ENCODE results near the gene PTPRN.

Gene PTPRN

DNA sequence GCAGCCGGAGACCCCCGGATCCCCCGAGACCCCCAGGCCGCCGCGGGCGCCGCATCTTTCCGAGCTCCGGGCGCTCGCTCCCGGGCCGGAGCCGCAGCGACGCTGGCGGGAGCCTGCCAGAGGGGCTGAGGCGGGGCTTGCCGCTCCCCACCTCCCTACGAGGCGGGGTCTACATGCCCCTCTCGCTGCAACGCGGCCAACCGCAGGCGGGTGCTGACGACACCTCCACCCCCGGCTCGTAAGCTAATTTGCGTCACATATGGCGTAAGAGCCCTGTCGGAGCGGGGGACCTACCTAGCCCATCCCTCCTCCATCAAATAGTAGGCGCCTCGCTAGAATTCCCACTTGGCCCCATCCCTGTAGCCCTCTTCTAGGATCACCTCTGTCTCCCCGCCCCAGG lies at the start of gene PTPRN:
TSS of gene PTPRN (minus strand) at position 124 of the 400 bp plus-strand sequence. CDS start at position 55, 69 bp downstream.
- H3K4me3 Mint-ChIP-seq, result no peak within 1 kb of the TSS
- H3K36me3 Mint-ChIP-seq (ENCODE audit: low read depth), result no peaks in the 10 kb centered on the region
- intact Hi-C loops (cut with micrococcal nuclease), result loop anchor here (5.0 kb wide), 1 partner anchor 43 kb away; no protein-coding TSS in a partner anchor
- peaks cover 10% of the 10 kb centered on the region for H3K4me1 Mint-ChIP-seq (ENCODE audit: low read depth)
- no peak within 1 kb of the TSS for H3K27ac Mint-ChIP-seq
- peaks cover 65% of the 10 kb centered on the region for H3K27me3 Mint-ChIP-seq
- H3K9me3 Mint-ChIP-seq, result no peaks in the 10 kb centered on the region

GRCh38 chr2:219358170-219359075 lies 49.2 kb upstream of the PTPRN start:
- H3K4me3 Mint-ChIP-seq, result peak overlapping the region; percentile 77
- H3K4me1 Mint-ChIP-seq (ENCODE audit: low read depth), result peaks cover 81% of the 10 kb centered on the region
- intact Hi-C loops (cut with micrococcal nuclease), result no loop called here
- no peaks in the 10 kb centered on the region for H3K36me3 Mint-ChIP-seq (ENCODE audit: low read depth)
- H3K27me3 Mint-ChIP-seq, result peaks cover 26% of the 10 kb centered on the region
- H3K27ac Mint-ChIP-seq, result peak overlapping the region; percentile 83
- no peaks in the 10 kb centered on the region for H3K9me3 Mint-ChIP-seq

DNA sequence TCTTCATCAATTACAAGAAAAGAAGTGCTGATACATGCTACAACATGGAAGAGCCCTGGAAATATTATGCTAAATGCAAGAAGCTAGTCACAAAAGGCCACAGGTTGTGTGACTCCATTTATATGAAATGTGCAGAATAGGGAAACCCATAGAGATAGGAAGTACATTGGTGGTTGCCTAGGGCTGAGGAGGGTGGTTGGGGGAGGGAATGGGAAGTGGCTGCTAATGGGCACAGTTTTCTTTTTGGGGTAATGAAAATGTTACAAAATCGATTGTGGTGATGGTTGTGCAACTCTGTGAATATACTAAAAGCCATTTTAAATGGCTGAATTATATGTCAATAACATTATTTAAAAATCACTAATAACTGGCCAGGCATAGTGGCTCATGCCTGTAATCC lies 47.6 kb upstream of the PTPRN start:
- H3K36me3 Mint-ChIP-seq (ENCODE audit: low read depth), result no peaks in the 10 kb centered on the region

DNA sequence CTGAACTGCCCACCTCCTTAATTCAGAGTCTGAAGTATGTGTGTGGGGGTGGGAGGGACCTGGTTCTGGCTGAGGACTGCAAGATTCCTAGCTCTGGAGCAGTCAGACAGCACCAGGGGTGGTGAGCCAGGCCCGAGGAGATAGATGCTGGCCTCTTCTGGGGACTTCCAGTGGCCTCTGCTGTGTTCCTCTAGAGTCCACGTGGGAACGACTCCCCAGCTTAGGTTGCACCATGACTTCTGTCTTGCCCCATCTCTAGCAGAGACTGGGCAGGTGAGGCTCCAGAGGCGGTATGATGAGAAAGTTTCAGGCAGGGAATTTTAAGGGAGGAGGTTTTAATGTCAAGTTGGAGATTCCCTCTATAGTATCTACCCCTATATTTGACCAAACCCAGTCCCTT lies 45.4 kb upstream of the PTPRN start:
- Mint-ChIP-seq H3K9me3 (no peaks in the 10 kb centered on the region), H3K4me3 (no peak overlapping the region), H3K4me1 (ENCODE audit: low read depth) (peaks cover 72% of the 10 kb centered on the region), H3K36me3 (ENCODE audit: low read depth) (no peaks in the 10 kb centered on the region), H3K27ac (no peak overlapping the region), H3K27me3 (peaks cover 30% of the 10 kb centered on the region)
- intact Hi-C loops (cut with micrococcal nuclease), result loop anchor here (5.0 kb wide), 1 partner anchor 47 kb away; the partner anchor contains the start of gene PTPRN

More for the DNA sequence above, 47.6 kb upstream of the PTPRN start:
- intact Hi-C loops (cut with micrococcal nuclease), result no loop called here
- no peak overlapping the region for H3K4me3 Mint-ChIP-seq
- H3K27me3 Mint-ChIP-seq, result peaks cover 26% of the 10 kb centered on the region
- no peaks in the 10 kb centered on the region for H3K9me3 Mint-ChIP-seq
- H3K4me1 Mint-ChIP-seq (ENCODE audit: low read depth), result peaks cover 71% of the 10 kb centered on the region
- H3K27ac Mint-ChIP-seq, result no peak overlapping the region

DNA sequence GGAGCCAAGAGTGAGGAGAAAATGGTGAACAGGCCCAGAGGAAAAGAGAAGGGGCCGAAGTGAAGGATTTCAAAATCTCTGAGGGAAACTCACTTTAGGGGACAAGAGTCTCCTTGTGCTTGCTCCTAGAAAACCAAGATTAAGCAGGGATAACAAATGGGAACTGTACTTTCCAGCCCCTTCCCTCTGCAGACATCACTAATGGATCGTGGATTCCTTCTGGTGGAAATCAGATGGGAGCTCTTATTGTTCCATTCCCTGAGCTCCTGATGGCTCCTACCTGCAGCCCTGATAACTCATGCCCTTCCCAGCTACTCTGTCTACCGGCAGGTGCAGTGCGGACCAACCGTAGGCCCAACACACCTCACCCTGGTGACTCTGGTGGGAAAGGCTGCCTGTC lies 43.9 kb upstream of the PTPRN start:
- Mint-ChIP-seq H3K27me3 (peaks cover 30% of the 10 kb centered on the region), H3K36me3 (ENCODE audit: low read depth) (no peaks in the 10 kb centered on the region), H3K4me3 (no peak overlapping the region), H3K4me1 (ENCODE audit: low read depth) (peaks cover 60% of the 10 kb centered on the region), H3K27ac (no peak overlapping the region), H3K9me3 (no peaks in the 10 kb centered on the region)
- intact Hi-C loops (cut with micrococcal nuclease), result loop anchor here (5.0 kb wide), 1 partner anchor 46 kb away; the partner anchor contains the start of gene PTPRN

DNA sequence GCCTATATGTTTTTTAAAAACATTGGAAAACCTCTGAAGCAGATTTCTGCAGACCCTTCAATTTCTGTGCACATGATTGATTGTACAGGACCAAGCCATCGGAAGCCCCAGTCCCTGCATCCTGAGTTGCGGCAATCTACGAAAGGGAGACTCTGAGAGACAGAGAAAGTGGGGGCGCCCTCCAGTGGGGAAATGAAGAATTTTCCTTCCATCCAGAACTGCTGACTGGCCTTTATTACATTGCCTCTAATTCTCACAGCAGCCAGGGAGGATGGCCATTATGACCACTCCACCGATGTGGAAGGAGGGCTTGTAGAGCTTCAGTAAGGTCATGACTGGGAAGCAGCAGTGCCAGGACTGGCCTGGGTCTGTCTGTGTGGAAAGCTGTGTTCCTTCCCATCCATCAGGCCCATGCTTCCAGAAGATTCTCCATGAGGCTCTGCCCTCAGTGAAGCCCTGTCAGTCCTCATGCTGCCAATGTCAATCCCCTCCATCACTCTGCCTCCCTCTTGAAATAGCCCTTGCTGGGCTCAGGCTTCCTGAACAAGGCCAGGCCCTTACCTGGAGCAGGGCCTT lies 43.3 kb upstream of the PTPRN start:
- Mint-ChIP-seq H3K27me3 (peaks cover 30% of the 10 kb centered on the region), H3K27ac (no peak overlapping the region), H3K4me1 (ENCODE audit: low read depth) (peaks cover 54% of the 10 kb centered on the region), H3K36me3 (ENCODE audit: low read depth) (no peaks in the 10 kb centered on the region), H3K9me3 (no peaks in the 10 kb centered on the region), H3K4me3 (no peak overlapping the region)
- intact Hi-C loops (cut with micrococcal nuclease), result loop anchor here (5.0 kb wide), 1 partner anchor 45 kb away; the partner anchor contains the start of gene PTPRN

- intact Hi-C loops (cut with micrococcal nuclease), result loop anchor here (5.0 kb wide), 1 partner anchor 43 kb away; the partner anchor contains the start of gene PTPRN
- Mint-ChIP-seq H3K27ac (peak overlapping the region; percentile 71), H3K27me3 (peaks cover 43% of the 10 kb centered on the region), H3K4me1 (ENCODE audit: low read depth) (peaks cover 48% of the 10 kb centered on the region), H3K4me3 (no peak overlapping the region), H3K36me3 (ENCODE audit: low read depth) (no peaks in the 10 kb centered on the region), H3K9me3 (no peaks in the 10 kb centered on the region)
Observed at GRCh38 chr2:219350710-219351221, 41.6 kb upstream of the PTPRN start.

GRCh38 chr2:219350215-219350614 lies 41.0 kb upstream of the PTPRN start:
- H3K4me3 Mint-ChIP-seq, result no peak overlapping the region
- no peaks in the 10 kb centered on the region for H3K36me3 Mint-ChIP-seq (ENCODE audit: low read depth)
- H3K27me3 Mint-ChIP-seq, result peaks cover 43% of the 10 kb centered on the region
- intact Hi-C loops (cut with micrococcal nuclease), result loop anchor here (5.0 kb wide), 1 partner anchor 43 kb away; the partner anchor contains the start of gene PTPRN
- H3K4me1 Mint-ChIP-seq (ENCODE audit: low read depth), result peaks cover 48% of the 10 kb centered on the region
- H3K27ac Mint-ChIP-seq, result peak overlapping the region; percentile 71
- no peaks in the 10 kb centered on the region for H3K9me3 Mint-ChIP-seq

GRCh38 chr2:219344751-219345430 lies 35.7 kb upstream of the PTPRN start:
- H3K9me3 Mint-ChIP-seq, result no peaks in the 10 kb centered on the region
- intact Hi-C loops (cut with micrococcal nuclease), result no loop called here
- peaks cover 51% of the 10 kb centered on the region for H3K27me3 Mint-ChIP-seq
- no peaks in the 10 kb centered on the region for H3K36me3 Mint-ChIP-seq (ENCODE audit: low read depth)
- peak overlapping the region; percentile 26 for H3K4me3 Mint-ChIP-seq
- H3K4me1 Mint-ChIP-seq (ENCODE audit: low read depth), result peaks cover 32% of the 10 kb centered on the region
- H3K27ac Mint-ChIP-seq, result peak overlapping the region; percentile 90

DNA sequence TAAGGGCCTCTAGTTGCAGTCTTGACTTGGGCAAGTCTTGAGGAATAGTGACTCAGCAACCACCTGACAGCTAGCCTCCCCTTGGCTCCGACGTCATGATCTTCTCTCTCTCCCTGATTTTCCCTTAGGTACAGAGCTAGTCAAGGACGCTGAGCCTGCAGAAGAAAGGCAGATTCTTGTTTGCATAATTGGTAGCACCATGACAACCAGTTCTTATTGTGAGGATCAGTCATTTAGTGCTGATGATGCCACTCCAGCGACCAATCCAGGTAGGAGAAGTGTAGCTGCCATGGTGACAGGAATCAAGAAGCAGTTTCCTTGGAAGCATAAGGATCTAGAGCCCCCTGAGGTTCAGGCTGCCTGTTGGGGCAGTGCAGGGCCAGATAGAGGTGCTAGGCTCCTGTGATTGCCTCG lies 26.2 kb upstream of the PTPRN start:
- Mint-ChIP-seq H3K9me3 (peaks cover 18% of the 10 kb centered on the region), H3K4me3 (no peak overlapping the region), H3K36me3 (ENCODE audit: low read depth) (no peaks in the 10 kb centered on the region), H3K27me3 (peaks cover 73% of the 10 kb centered on the region), H3K27ac (no peak overlapping the region), H3K4me1 (ENCODE audit: low read depth) (peaks cover 19% of the 10 kb centered on the region)
- intact Hi-C loops (cut with micrococcal nuclease), result no loop called here

GRCh38 chr2:219334076-219334475 lies 24.9 kb upstream of the PTPRN start:
- intact Hi-C loops (cut with micrococcal nuclease), result no loop called here
- Mint-ChIP-seq H3K36me3 (ENCODE audit: low read depth) (no peaks in the 10 kb centered on the region), H3K27ac (peak overlapping the region; percentile 63), H3K4me3 (no peak overlapping the region), H3K27me3 (peaks cover 71% of the 10 kb centered on the region), H3K4me1 (ENCODE audit: low read depth) (peaks cover 19% of the 10 kb centered on the region), H3K9me3 (peaks cover 18% of the 10 kb centered on the region)

DNA sequence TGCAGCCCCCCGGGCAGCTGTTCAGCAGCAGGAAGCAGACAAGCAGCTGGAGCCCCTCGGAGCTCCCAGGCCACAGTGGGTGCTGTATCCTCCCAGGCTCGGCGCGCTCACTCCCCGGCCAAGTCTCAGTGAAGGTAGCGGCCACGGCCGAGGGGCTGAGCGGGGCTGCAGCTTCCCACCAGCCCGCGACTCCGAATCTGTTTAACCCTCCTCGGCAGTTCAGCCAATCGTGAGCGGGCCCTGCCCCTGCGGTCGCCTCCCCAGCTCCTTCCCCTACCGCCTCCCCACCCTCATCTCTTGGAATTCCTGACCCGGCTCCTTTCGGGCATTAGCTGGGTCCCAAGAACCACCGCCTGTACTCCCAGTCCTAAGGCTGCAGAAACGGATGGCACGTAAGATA lies 23.3 kb upstream of the PTPRN start, which contains the start of gene RESP18:
TSS of gene RESP18 (minus strand) at position 203 of the 400 bp plus-strand sequence.
- Mint-ChIP-seq H3K27me3 (peaks cover 80% of the 10 kb centered on the region), H3K4me3 (no peak within 1 kb of the TSS), H3K36me3 (ENCODE audit: low read depth) (no peaks in the 10 kb centered on the region), H3K9me3 (peaks cover 18% of the 10 kb centered on the region), H3K27ac (peak within 1 kb of the TSS; percentile 63), H3K4me1 (ENCODE audit: low read depth) (peaks cover 19% of the 10 kb centered on the region)
- intact Hi-C loops (cut with micrococcal nuclease), result no loop called here

DNA sequence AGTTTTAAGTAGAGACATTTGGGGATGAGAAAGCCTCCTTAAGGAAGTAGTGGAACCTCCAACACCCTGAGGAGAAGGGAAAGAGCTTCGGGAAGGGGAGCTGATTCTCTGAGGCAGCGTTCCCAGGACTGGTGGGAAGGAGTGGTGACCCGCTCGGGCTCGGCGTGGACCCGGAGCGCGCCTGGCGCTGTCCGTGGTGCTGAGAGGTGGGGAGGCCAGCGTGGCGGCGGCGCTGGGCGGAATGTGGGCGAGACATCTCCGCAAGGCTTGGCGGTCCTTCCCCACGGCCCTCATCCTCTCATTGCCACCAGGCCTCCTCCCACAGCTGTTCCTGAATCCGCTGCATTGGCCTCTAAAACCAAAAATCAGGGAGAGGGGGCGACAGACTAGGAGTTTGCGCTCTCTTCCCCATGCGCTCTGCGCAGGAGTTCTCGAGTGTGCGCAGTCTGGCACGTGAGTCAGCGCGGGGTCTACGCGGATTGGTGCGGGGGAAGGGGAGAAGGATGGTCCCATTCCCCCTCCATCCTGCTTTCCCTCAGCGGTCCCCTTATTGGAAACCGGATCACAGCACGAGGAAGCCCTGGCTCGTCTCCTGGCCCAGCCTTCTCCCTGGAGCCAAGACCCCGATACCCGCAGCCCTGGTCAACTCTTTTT lies 22.5 kb upstream of the PTPRN start:
- H3K9me3 Mint-ChIP-seq, result peaks cover 14% of the 10 kb centered on the region
- peaks cover 19% of the 10 kb centered on the region for H3K4me1 Mint-ChIP-seq (ENCODE audit: low read depth)
- no peaks in the 10 kb centered on the region for H3K36me3 Mint-ChIP-seq (ENCODE audit: low read depth)
- peaks cover 84% of the 10 kb centered on the region for H3K27me3 Mint-ChIP-seq
- H3K4me3 Mint-ChIP-seq, result no peak overlapping the region
- intact Hi-C loops (cut with micrococcal nuclease), result no loop called here
- no peak overlapping the region for H3K27ac Mint-ChIP-seq
